HG02840 (cell line): ENCODE results near the gene ZNF827.
A peak's percentile ranks its signal among the peaks of the same experiment; 100 is the strongest.
"Not testable (repeated sequence)": the region's sequence is repeated elsewhere in the genome, so short reads cannot be mapped to it uniquely, and the experiment has no call there.

Source experiments
- ATAC-seq: cut with Tn5 transposase; IDR thresholded peaks from one replicate; pipeline ENCODE4 v1.9.1; 2021; ENCODE audit warnings: mild to moderate bottlenecking, moderate library complexity, moderate number of reproducible peaks; ENCODE audit not compliant: unreplicated experiment, low FRiP score

ZNF827 gene

DNA sequence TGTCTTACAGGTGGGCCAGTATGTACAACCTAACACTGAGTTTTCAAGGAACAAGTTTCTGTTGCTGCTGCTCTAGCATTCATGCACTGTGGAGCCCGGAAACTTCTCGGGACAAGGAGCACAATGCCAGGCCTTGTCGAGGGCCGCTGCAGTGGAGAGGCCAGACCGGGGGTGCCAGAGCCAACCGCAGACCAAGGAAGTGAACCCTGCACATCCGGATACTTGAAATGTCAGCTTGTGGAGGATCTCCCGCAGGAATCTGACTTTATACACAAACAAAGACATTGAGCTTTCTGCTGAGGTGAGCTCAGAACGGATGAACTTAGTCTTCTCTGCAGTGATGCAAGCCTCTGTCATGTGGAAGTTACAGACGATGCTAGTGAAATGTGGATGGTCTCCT is 99.5 kb downstream of the ZNF827 start:
- ATAC-seq, result no peak

DNA sequence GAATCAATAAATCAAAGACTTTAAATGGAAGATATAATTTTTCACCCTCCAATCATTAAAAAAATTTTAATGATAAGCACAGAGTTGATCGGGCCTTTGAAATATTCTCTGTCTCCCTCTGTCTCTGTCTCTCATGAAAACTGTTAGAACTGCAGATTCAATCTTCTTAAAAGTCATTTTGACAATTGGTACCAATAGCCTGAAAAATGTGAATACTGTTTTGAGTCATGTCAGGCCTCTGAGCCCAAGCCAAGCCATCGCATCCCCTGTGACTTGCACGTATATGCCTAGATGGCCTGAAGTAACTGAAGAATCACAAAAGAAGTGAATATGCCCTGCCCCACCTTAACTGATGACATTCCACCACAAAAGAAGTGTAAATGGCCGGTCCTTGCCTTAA is 106.2 kb downstream of the ZNF827 start:
- not testable (repeated sequence) for ATAC-seq

DNA sequence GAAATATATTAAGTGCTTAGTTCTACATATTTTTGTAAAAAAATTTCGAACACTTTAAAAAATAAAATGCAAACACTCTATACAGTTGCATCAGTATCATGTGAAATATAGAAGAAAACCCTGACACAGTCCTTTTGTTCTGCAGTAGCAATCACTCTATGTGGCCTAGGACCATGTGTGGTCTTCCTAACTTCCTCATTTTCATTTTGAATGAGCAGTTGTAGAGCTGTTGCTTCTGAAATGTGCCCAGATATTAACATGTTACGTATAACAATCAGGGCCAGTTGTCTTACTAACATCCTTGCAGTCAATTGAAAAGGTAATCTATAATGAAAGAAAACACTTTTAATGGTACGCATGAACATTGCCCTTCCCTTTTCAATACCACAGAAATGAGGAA is 107.9 kb downstream of the ZNF827 start:
- ATAC-seq, result peak; percentile 73

DNA sequence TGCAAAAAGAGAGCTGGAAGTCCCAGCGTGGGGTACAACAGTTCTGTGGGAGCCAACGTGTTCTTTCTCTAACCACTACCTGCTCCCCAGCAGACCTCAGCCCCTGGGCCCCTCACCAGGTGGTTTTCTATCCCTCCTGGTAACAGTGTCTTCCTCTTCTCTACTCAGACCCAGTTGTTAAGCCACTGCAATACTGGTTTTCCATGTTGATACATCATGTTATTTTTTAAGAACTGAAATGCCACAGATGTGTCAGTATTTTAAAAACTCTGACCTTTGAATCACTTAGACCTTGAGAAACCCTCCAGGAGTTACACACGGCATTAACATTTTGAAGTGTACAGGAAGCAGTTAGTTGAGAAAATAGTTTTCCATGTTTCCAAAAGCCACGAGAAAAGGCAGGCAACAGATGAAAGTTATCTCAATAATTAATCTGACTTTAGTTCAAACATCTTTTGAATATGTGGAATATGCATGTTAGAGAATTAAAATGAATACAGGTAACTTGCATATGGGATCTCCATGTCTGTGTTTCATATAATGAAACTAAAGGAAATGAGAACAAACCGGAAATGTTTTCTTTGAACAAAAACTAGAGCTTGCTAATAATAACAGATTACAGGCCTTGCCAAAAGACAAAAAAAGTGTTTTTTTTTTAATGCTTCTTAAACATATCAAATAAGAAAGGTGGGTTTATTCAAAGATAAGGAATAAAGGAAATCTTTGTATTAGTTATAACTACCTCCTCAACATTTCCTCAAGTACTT is 108.8 kb downstream of the ZNF827 start:
- ATAC-seq, result peak; percentile 42

DNA sequence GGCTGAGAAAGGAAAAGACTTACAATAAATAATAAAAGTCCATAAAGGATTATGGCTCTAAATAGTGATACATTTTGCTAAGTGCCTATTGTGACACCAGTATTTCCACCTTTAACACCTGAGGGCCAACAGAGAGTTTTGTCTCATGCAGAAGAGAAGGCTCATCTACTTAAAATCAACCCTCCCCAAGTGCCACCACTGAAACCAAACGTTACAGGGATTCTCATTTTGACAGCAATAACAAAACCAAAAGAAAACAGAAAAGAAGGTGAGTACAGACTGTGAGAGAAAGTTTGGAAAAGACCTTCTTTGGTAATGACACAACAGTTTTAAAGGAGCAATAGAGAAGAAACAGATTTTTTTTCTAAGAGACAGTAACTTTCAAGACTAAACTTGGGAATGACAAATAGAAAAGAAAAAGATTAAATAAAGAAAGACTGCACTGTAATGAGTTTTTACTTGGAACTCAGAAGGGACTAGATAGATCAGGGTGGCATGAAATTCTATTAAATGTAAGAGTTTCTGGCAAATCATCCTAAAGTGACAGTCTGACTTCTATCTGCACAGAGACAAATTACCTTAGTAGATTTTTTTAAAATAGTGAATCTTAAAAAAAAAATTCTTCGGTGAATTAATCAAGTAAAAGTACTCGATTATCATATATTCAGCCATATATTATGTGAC is 109.7 kb downstream of the ZNF827 start:
- ATAC-seq, result peak; percentile 63

DNA sequence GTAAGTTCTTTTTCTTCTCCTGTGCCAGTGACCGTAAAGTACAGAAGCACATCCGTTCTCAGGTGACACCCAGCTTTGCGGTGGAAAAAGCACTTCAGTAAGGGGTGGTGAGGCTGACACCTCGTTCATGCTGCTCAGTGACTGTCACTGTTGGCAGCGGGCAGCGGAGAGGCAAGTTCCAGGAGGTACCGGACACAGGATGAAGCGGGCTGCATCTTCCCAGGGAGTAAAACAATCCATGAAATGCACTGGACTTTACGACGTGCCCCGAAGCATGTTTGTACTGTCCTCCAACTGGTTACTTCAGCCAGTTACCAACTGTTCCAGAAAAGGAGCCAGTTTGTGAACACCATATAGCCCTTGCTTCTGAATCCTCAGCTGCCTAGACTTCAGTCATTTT is 110.7 kb downstream of the ZNF827 start:
- no peak for ATAC-seq

DNA sequence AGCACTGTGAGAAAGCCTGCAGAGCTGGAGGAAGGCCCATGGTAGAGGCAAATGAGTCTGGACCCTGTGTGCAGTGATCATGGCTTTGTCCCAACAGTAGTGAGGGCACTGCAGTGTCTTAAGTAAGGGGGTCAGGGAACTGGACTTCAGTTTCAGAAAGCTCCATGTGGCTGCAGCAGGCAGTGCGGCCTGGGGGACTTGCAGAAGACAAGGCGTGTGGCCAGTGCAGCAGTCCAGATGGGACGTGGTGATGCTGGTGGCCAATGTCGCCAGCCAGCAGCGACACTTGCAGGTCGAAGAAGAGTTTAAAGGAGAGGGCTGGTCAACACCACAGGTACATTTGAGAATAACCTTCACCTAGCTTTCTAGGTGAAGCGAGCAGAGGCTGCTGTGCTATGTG is 113.4 kb downstream of the ZNF827 start:
- ATAC-seq, result no peak

DNA sequence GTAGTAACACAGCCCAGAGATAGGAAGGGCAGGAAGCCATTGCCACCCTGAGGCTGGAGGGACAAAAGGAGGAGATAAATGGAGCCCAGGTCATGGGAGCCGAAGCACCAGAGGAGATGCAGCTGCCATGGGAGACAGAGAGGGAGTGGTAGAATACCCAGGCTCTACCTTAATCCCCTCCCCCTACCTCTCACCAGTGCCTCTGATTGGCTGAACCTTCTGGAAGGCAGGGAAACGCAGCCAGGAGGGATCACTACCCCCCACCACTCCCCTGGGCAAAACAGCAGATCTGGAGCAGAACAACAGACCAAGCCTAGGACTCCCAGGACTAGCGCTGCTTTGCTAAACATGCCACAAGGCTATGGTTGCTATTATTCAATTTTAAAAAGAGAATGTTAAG is 114.2 kb downstream of the ZNF827 start:
- ATAC-seq, result no peak

DNA sequence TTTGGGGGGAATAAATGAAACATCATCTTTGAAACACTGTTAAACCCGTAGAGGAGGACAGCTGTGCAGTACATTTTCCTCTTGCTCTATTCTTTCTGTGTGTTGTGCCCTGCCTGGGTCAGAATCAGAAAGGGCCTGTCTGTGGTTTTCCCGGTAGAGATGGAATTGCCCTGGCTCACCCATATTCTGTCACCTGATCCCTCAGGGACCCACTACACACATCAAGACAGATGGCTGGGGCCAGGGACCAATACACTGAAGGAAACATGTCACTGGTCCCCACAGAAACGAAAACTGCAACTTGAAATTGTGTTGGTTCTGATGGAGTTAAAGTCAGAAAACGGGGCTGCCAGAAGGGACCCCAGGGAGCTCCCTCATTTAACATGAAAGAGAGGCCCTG is 114.9 kb downstream of the ZNF827 start:
- no peak for ATAC-seq

DNA sequence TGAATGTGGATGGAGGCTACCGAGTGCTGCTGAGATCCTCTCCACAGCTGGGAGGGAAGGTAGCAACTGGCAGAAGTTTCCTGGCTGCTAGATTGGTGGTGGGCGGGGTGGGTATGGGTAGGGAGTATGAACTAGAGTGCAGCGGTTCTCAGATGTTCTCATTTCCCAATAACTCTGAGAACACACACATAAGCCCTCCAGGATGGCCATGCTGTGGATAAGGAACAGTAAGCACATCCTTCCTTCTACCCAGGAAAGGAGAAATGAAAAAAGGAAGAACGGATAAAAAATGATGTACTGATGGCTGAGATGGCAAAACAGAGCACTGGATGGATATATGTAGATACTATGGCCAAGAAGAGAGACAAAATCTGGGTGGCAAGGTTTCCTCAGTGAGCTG is 116.0 kb downstream of the ZNF827 start:
- ATAC-seq, result no peak

DNA sequence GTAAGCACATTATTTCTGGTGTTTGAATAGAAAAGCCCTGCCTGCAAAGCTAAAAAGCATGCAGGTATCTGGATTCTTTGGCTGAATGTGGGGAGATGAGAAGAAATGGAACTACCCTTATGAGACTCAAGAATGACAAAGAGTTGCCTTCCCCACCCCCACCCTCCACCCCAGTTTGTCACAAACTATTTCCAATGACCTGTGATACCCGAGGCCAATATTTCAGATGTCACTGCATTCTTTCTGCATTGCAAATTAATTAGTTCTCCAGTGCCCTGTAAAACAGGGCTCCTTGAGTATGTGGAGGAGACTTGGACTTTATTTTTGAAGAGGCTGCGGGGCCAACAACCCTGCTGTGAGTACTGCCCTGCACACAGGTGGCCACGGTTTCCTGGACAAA is 116.4 kb downstream of the ZNF827 start:
- no peak for ATAC-seq

DNA sequence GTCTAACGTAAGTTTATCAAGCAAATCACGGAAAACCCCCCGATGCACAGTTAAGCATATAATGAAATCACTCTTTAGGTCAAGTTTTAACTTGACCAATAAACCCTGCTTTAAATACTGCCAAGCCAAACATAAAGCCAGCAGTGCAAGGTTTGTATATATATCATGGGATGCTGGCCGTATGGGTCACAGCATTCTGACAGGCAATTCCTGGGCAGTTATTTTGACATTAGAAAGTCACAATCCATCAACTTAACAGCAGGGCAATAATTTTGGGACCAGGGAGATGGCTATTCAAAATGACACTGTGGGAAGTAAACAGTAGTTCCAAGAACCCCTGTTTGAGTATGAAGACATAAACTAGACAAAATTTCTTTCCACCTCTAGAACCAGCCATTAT is 116.9 kb downstream of the ZNF827 start:
- ATAC-seq, result no peak

DNA sequence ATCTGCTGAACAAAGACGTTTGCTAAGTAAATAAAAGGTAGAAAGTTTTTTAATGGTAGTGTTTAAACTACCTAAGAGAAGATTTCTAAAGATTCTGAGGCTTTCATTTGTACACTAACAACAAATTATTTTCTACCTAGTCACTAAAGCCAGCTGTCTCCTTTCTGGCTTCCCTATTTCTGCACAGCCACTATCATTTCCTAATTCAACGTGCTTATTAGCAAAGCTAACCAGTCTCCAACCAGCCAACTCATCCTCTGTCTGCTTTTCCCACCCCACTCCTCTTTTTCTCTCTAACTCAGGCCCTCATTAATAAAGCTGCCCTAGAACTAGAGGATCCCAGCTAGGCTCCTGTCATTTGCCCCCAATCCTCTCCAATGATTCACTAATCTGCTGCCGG is 118.2 kb downstream of the ZNF827 start:
- ATAC-seq, result no peak

DNA sequence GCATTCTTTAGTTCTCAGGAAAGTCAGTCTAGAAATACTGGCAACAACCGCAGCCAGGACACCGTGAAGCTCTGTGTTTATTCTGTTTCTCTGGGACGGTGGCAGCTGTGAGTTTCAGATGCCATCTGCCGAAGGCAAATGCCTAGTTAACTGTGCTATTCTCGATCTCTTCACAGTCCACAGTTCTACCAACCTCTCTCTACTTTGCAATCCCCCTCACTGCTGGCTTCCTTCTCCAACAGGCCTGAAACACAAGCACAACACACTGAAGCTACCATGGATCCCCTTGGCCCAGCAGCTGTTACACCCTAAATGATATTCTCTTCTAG is 118.8 kb downstream of the ZNF827 start:
- ATAC-seq, result no peak

DNA sequence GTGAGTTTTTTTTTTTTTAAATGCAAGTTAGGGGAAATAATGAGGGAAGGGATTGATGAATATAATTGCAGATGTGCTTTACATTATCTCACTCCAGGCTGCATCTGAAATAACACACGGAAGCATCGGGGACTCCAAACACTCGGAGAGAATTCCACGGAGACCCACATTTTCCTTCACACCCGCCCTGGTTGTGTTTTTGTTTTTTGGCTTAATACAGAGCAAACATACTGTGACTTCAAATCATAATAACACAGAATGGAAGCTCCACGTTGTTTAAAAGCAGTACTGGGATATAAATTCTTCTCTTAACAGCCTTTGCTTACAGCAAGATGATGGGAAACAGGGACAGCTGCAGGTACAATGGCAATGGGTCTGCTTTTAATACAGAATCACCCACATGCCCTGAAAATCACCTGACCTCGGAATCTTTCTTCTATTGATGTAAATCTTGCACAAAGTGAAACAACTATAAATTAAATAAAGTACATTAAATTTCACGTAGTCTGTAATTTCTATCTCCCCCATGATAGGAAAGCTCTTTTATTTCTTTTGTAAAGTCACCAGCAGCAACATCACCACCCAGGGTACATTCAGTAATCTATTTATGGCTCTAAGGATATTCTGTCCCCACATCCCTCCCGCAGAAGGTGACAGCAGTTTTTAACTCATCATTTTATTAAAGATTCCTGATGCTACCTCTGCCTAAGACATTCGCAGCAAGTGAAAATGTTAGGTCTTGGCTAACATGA is 119.3 kb downstream of the ZNF827 start:
- no peak for ATAC-seq

DNA sequence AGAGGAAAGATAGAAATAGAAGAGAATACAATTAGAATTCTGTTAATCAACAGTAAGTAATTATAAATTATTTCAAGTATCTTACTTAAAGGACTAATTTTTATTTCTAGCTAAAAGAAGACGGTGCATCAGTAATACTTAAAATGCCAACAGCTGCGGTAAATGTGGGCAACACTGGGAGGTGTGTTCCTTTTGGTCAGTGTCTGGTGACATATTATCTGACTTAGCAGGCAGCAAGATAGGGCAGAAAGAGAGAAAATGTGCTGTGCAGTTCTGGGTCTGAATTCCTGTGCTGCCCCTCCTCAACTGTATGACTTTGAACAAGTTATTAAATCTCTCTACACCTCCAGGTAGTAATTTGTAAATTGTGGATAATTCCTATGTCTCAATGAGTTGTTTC is 120.6 kb downstream of the ZNF827 start:
- ATAC-seq, result no peak

DNA sequence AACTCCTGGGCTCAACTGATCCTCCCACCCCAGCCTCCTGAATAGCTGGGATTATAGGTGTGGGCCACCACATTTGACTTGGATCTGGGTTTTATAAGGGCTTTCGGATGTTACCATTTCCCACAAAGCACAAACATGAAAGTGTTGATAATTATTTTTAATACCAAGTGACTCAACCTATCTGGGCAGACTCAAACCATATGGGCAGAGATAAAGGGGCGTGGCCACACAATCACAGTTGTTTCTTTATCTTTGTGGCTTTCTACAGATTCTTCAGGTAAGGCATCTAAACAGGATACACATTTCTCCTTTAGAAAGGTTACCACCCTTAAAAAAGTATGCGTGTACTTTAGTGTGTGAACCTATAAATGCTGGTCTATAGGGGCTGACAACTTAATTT is 122.5 kb downstream of the ZNF827 start:
- no peak for ATAC-seq

DNA sequence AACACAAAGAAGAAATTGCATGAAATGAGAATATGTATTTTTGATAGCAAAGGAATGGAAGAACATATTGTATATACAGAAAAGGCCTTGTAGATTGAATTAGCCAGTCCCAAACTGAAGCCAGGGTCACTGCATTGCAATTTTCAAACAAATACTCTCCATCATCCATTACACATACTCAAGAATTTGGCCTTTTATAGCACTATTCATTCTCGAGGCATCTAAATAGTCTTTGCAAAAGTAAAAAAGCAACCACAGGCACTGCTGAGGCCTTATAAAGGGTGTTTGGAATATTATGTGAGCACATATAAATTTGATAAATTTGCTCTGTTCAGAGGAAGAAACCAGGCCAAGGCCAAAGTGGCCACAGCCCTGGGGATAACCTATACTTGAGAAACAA is 123.0 kb downstream of the ZNF827 start:
- no peak for ATAC-seq

DNA sequence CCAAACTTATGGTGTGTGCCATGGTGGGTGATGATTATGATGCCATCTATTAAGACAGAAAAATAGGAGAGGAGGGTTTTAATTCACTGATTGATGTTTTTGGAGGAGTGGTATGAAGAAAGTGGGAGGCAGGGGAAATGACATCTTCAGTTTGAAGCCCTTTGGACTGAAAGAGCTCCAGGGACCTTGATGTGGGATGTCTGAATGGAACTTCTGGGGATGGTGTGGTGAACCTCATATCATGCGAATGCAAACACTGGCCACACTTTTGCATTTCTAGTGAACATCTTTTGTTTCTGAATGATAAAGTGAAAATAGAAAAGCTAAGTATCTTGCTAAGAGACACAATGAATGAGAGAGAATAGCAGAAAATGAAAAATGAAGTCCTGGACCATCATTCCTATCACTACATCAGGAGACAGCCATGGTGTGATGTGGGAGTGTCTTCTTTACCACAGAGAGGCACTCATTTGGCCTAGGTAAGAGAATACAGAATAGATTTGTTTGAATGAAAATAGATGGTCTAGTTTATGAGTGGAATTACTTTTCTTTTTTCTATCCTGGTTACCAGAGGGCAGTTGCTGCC is 123.5 kb downstream of the ZNF827 start:
- no peak for ATAC-seq

DNA sequence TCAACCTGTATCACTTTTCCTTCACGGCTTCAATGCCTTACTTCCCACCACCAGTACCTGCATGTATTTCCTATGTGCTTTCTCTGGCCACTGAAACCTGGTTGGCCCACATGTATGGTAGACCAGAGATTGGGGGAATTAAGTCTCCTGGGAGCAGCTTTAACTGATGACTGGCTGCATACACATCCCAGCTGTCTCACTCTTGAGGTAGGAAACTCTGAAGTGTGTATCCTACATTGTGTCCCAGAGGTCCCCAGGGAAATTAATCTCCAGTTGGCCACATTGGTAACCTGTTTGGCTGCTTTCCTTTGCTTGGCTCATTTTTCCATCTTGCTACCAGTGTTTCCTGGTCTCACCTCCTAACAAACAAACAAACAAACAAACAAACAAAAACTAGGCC is 124.4 kb downstream of the ZNF827 start:
- ATAC-seq, result no peak

DNA sequence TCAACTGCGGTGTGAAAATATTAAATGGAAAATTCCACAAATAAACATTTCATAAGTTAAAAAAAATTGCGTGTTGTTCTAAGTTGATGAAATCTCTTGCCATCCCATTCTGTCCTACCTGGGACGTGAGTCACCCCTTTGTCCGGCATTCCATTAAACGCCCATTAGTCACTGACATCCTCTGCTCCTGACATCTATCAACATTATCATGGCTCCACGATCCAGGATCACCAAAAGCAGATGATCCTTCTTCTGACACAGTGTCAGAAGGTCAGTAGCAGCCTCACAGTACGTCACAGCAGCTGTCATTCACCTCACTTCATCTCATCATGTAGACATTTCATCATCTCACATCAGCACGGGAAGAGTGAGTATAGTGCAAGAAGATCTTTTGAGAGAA is 125.7 kb downstream of the ZNF827 start:
- ATAC-seq, result no peak
